AG10803 (cell line): ENCODE data around the gene CD58.
A peak's percentile ranks its signal among the peaks of the same experiment; 100 is the strongest.

Experiments
- DNase-seq: peaks from one replicate; pipeline ENCODE4 v3.0.0; 2010; ENCODE audit warnings: low read depth
- H3K4me3 ChIP-seq: 2 replicates; pipeline ENCODE4 v1.5.1; 2011; ENCODE audit warnings: mild to moderate bottlenecking, low read length, control low read depth
- TF ChIP-seq, protein P1 (sequence below): conservative IDR thresholded peaks from 2 replicates; pipeline ENCODE4 v1.5.1; 2011; ENCODE audit warnings: mild to moderate bottlenecking, low read length, control low read depth, inconsistent platforms

Gene CD58

DNA sequence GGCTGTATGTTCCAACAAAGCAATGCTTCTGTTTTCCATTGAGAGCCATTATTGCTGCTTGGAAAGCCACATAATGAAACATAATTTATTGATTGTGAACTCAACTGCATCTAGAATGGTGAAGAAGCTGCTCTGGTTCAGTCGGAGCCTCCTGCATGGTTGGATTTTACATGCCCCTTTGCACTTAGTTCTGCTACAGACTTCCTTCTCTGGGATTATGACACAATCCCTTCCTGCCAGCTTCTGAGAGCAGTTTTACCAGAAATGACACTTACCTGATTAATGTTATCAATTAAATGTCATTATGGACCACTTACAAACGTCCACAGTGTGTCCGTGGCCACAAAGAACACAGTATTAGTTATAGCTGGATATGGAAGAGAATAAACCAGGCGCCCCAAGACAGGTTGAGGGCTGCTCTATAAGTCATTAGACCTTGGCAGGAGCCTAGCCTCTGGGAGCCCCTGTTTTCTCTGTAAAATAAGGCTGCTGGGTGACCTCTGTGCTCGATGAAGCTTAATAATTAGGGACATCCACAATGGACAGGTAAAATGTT lies 7.0 kb upstream of the CD58 start:
- DNase-seq: no peak
- H3K4me3 ChIP-seq: no peak overlapping the region
- TF ChIP-seq, protein P1, sequence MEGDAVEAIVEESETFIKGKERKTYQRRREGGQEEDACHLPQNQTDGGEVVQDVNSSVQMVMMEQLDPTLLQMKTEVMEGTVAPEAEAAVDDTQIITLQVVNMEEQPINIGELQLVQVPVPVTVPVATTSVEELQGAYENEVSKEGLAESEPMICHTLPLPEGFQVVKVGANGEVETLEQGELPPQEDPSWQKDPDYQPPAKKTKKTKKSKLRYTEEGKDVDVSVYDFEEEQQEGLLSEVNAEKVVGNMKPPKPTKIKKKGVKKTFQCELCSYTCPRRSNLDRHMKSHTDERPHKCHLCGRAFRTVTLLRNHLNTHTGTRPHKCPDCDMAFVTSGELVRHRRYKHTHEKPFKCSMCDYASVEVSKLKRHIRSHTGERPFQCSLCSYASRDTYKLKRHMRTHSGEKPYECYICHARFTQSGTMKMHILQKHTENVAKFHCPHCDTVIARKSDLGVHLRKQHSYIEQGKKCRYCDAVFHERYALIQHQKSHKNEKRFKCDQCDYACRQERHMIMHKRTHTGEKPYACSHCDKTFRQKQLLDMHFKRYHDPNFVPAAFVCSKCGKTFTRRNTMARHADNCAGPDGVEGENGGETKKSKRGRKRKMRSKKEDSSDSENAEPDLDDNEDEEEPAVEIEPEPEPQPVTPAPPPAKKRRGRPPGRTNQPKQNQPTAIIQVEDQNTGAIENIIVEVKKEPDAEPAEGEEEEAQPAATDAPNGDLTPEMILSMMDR: no peak

DNA sequence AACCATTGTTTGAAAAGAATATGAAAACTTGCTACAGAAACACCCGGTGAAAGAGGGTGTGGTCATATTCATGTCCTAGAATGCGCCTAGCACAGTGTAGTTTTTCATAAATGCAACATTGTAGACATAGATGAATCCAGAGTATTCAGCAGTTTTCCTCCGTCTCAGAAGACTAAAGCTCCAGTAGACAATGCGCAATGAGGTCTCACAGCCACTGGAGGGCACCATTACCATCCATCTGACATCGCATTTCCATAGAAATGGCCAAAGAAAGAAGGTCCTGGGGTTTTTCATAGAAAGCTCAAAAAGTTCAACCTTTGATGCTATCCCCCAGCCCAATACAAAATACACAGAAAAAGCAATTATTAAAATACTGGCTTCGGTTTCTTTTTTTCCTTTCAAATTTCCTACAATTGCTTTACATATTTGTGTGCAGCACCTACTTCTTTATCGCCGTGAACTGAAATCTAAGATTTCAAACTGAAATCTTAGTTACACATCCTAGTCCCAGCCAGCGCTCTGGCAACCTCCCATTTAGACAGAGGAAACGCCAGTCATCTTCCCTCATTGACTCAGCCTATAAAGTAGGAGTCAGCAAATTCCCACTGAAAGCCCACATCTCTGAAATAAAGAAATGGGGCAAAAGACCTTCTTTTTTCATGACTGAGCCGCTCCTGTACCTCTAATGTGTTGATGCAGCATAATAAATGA lies 3.9 kb upstream of the CD58 start:
- DNase-seq: peak; percentile 61
- H3K4me3 ChIP-seq: no peak overlapping the region
- TF ChIP-seq, protein P1: peak; percentile 94

DNA sequence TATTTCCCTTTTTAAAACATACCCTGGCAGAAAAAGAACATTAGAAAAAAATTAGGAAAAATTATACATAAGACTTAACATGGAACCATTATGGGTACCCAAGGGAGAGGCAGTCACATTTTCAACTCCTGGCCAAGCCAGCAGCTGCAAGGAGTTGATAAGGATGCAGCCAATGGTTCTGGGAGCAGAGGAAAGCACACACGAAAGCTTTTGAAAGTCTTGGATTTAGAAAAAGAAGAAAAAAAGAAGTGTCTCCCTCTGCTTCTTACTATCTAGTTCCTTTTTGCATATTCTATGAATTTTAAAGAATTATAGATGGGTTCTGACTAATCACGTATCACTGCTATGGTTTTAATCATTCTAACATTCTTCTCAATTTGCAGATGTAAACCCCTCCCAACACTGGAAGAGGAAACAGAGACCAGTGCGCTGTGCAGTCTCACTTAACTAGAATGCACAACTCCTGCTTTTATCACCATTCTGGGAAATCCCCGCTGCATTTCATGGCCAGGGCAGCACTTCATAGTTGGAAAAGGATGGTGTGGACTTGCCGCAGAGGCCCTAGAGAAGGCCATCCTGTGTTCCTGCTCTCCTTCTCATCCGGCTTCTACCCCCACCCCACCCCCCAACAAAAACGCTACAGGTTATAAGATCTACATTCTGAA lies 2.7 kb upstream of the CD58 start:
- peak; percentile 9 for DNase-seq
- TF ChIP-seq, protein P1: no peak
- no peak overlapping the region for H3K4me3 ChIP-seq

DNA sequence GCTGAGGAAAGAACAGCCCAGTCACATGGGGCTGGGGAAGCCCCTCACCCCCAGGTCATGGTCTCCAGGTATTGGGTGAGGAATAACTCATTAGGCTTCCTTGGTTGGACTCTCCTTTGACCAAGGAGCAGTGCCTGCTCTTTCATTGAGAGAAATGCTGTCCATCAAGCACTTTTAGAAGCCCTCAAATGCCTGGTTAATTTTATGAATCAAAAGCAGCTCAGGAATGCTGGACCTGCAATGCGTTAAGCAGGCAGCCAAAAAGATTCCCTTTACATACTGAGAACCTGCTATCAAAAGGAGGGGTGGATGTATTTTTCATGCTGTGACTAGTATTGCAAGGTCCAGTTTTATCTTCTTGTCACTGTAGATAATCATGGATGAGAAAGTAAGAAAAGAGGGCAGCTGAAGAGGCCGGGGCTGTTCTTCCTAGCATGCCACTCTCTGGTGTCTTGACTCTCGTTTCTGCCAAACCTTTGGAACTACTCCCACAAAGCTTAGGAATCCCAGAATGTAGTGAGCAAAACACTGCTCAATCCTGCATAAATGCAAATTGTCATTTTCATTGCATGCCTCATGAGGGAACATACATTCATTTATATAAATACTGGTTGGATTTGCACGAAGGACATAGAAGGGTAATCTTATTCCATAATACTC lies 2.1 kb upstream of the CD58 start:
- no peak overlapping the region for H3K4me3 ChIP-seq
- no peak for DNase-seq
- TF ChIP-seq, protein P1: no peak

DNA sequence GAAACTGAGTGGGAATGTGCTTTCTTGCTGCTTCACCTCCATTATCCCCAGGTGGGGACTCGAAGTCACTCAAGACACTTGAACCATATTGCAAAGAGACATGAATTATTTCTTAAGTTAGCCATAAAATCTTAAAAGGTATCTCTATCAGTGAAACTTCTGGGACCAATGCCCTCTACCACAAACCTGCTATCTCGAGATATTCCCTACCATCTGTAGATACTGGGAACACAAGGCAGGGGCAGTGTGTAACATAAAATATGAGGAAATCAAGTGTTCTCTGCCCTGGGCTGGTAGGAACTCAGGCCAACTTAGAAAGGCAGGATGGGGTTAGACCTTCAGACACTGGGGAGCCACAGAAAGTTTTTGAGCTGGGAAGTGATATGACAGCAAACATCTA lies 1.3 kb upstream of the CD58 start:
- H3K4me3 ChIP-seq: no peak overlapping the region
- TF ChIP-seq, protein P1: no peak
- DNase-seq: no peak

DNA sequence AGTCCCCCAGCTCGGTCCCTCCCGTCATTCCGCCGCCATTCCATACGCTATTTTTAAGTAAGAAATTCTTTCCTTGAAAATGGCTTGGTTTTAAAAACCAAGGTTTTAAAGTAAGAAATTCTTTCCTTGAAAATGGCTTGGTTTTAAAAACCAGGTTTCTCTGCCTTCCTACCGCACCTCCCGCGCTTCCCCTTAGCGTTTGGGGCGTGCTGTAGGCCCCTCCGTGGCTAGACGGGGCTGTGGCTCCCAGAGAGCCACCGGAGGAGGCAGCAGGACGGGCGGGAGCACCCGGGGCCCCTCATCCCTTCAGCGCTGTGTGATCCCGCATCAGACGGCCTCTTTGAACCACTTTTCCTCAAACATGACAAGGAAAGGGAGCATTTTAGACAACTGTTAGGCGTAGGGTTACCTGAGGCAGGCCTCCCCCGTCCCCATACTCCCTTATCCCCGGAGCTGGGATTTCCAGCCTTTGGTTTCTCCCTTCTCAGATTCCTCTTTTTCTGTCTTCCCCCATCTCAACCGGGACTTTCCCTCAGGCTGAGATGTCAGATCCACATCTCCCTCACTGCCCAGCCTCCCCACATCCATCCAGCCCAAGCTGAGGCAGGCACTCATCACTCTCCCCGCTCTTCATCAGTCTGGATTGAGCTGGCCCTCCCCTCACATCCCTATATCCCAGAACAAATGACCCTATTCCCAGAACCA lies 541 bp upstream of the CD58 start:
- H3K4me3 ChIP-seq: peak overlapping the region; percentile 75
- TF ChIP-seq, protein P1: no peak
- DNase-seq: no peak
